Measurements from ENCODE around the gene SCN1B.
"Not testable (repeated sequence)": the region's sequence is repeated elsewhere in the genome, so short reads cannot be mapped to it uniquely, and the experiment has no call there.

The SCN1B gene

GRCh38 chr19:35002037-35002535, 28.2 kb upstream of the SCN1B start:
- DNase-seq, result no peak

GRCh38 chr19:35004517-35005255, 25.6 kb upstream of the SCN1B start:
- no peak for DNase-seq

DNA sequence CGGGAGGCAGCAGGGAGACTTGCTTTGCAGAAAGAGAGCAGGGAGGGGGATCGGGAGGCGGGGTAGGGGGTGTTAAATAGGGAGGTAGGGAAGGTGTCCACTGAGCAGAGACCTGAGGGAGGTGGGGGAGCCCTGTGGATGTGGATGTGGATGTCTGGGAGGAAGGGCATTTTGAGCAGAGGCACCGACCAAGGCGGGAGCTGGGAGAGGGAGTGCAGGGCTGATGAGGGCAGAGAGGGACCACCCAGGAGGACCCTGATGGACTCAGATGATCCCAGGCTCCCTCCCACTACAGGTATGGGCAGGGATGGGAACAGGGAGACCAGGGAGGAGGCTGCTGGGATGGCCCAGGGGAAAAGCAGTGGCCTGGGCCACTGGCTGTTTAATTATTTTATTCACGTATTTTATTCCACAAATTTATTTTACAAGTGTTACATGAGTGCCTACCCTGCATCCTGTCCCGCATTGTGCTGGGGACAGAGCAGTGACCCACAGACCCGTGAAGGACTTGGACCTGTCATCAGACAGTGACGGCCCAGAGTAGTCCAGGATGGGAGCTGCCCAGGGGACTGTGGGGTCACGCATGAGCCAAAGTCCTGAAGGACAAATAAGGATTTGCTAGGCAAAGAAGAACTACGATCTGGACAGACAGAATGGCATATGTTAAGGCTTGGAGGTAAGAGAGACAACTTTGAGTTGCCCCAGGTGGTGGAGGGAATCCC, 24.9 kb upstream of the SCN1B start:
- no peak for DNase-seq

- not testable (repeated sequence) for DNase-seq
Observed at GRCh38 chr19:35006007-35006341, 24.3 kb upstream of the SCN1B start.

DNA sequence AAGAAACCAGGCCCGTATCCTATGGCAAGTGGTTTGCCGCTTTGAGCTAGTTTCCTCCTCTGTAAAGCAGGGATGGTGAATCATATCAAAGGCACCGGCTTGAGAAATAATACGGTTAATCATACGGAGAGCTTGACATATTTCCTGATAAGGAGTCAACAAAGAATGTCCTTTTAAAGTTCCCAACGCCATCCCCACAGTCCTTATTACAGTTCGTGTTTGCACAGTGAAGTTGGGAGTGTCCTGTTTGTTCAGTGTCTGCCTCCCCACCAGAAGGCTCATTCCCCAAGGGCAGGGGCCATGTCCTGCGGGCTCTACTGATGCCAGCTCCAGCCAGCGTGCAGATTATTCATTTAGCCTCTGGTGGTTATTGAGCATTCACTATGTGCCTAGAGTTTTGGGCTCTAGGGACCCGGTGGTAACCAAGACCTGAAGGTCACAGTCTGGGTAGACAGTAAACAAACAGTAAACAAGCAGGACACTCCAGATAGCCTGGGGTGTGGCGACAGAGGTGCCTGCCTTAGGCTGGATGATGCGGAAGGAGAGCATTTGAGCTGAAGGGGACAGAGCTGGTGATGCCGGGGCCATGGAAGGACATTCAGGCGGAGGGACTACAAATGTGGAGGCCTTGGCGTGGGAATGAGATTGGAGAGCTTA, 23.8 kb upstream of the SCN1B start:
- no peak for DNase-seq

- DNase-seq, result no peak
Observed at GRCh38 chr19:35006999-35007365, 23.3 kb upstream of the SCN1B start.

- DNase-seq, result not testable (repeated sequence)
Observed at GRCh38 chr19:35007427-35007826, 22.8 kb upstream of the SCN1B start.

GRCh38 chr19:35008891-35009341, 21.4 kb upstream of the SCN1B start:
- no peak for DNase-seq

- no peak for DNase-seq
Observed at GRCh38 chr19:35009424-35010415, 20.6 kb upstream of the SCN1B start.

- no peak for DNase-seq
Observed at GRCh38 chr19:35011091-35011689, 19.1 kb upstream of the SCN1B start.

DNA sequence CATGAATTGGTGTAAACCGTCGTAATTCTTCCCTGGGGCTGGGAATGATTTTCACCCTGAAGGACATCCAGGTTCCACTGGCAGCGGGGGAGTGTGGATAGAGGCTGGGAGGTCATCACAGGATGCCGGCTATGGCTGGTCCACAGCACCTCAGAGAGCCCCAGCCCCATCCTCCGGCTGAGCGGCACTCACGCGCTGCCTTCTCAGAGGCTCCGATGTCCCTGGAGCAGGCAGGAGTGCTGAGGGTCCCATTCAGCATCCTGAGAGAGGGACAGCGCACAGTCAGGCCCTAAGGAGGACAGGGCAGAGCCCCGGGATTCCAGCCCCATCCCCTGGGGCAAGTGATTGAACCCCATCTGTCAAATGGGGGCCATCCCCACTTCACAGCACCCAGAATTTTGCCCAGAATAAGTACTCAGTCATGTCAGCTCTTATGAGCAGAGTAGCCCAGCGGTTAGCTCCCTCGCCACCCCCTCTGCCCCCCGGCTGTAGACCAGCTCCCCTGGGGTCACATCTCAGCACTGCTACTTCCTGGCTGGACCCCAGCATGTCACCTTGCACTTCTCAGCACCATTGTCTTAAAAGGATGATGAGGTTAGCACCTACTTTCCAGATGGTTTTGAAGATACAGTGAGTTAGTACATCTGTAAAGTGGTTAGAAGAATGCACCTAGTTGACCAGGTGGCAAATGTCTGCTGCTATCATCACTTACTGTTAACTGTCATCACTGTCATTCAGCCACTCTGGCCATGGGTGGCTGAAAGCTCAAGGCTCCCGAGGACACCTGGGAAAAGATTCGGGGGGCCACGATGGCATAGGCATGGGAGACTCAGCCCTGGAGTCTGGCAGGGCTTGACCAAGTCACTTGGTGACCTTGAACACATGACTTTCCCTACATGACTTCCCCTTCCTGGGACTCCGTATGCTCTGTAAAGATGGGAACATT, 18.3 kb upstream of the SCN1B start:
- no peak for DNase-seq

GRCh38 chr19:35013041-35013819, 17.0 kb upstream of the SCN1B start:
- no peak for DNase-seq

GRCh38 chr19:35013820-35014754, 16.2 kb upstream of the SCN1B start:
- DNase-seq, result no peak

DNA sequence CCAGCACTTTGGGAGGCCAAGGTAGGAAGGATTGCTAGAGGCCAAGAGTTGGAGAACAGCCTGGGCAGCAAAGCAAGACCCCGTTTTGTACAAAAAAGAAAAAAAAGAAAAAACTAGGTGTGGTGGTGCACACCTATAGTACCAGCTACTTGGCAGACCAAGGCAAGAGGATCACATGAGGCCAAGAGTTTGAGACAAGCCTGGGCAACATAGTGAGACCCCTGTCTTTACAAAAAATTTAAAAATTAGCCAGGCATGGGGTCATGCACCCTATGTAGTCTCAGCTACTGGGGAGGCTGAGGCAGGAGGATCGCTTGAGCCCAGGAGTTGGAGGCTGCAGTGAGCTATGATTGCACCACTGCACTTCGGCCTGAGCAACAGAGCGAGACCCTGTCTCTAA, 15.5 kb upstream of the SCN1B start:
- DNase-seq, result not testable (repeated sequence)

- DNase-seq, result no peak
Observed at GRCh38 chr19:35015270-35015953, 14.9 kb upstream of the SCN1B start.

- DNase-seq, result no peak
Observed at GRCh38 chr19:35015954-35016351, 14.3 kb upstream of the SCN1B start.

GRCh38 chr19:35017507-35017906, 12.8 kb upstream of the SCN1B start:
- DNase-seq, result no peak

- DNase-seq, result no peak
Observed at GRCh38 chr19:35018379-35018778, 11.9 kb upstream of the SCN1B start.
